ENCODE results near the gene MTR.

- TF ChIP-seq EZH2phosphoT487 (IDR thresholded peaks at IDR 0.05; ENCODE audit: insufficient read depth, low read depth) (no peak), EZH2 (IDR thresholded peaks at IDR 0.05; ENCODE audit: insufficient read depth, poor library complexity, severe bottlenecking) (no peak)
Measured at GRCh38 chr1:236864211-236864610, 69.1 kb downstream of the MTR start.
